ENCODE measurements around the gene UNC13D. TPM values are rescaled to one million over a fixed set of nuclear protein-coding genes. Genes with fewer than 3 reads are reported as not detected.

The UNC13D gene
- total RNA-seq, 2 donors from 2014 or later = 25.9 to 35.0 TPM

GRCh38 chr17:75808905-75809621 lies 35.1 kb downstream of the UNC13D start:
- no peak for DNase-seq
- intact Hi-C loops (cut with DNase I) = no loop called here
- Histone ChIP-seq H3K9ac (ENCODE audit: low read depth in 2 of 2, low read length in 2 of 2) (no peak overlapping the region), H3K4me3 (no peak overlapping the region), H3K36me3 (peaks cover 14% of the 10 kb centered on the region), H3K27me3 (no peaks in the 10 kb centered on the region), H3K27ac (no peak overlapping the region), H3K4me1 (no peaks in the 10 kb centered on the region), H3K9me3 (no peaks in the 10 kb centered on the region)
- no peak for TF ChIP-seq CTCF (IDR thresholded peaks at IDR 0.05)

GRCh38 chr17:75808549-75808904 lies 35.7 kb downstream of the UNC13D start:
- Histone ChIP-seq H3K36me3 (peaks cover 14% of the 10 kb centered on the region), H3K9me3 (no peaks in the 10 kb centered on the region), H3K4me1 (no peaks in the 10 kb centered on the region), H3K27ac (no peak overlapping the region), H3K9ac (ENCODE audit: low read depth in 2 of 2, low read length in 2 of 2) (no peak overlapping the region), H3K4me3 (no peak overlapping the region), H3K27me3 (no peaks in the 10 kb centered on the region)
- intact Hi-C loops (cut with DNase I) = no loop called here
- TF ChIP-seq CTCF (IDR thresholded peaks at IDR 0.05) = no peak
- DNase-seq = no peak

GRCh38 chr17:75807861-75808260 lies 36.3 kb downstream of the UNC13D start:
- DNase-seq = no peak
- Histone ChIP-seq H3K27me3 (no peaks in the 10 kb centered on the region), H3K4me3 (no peak overlapping the region), H3K9me3 (no peaks in the 10 kb centered on the region), H3K9ac (ENCODE audit: low read depth in 2 of 2, low read length in 2 of 2) (no peak overlapping the region), H3K27ac (no peak overlapping the region), H3K4me1 (no peaks in the 10 kb centered on the region), H3K36me3 (peaks cover 9% of the 10 kb centered on the region)
- TF ChIP-seq CTCF (IDR thresholded peaks at IDR 0.05) = no peak
- intact Hi-C loops (cut with DNase I) = no loop called here

GRCh38 chr17:75806822-75807500 lies 37.2 kb downstream of the UNC13D start:
- Histone ChIP-seq H3K36me3 (peaks cover under 1% of the 10 kb centered on the region), H3K4me1 (no peaks in the 10 kb centered on the region), H3K4me3 (no peak overlapping the region), H3K9me3 (no peaks in the 10 kb centered on the region), H3K27me3 (no peaks in the 10 kb centered on the region), H3K27ac (no peak overlapping the region), H3K9ac (ENCODE audit: low read depth in 2 of 2, low read length in 2 of 2) (no peak overlapping the region)
- no peak for TF ChIP-seq CTCF (IDR thresholded peaks at IDR 0.05)
- intact Hi-C loops (cut with DNase I) = no loop called here
- no peak for DNase-seq

GRCh38 chr17:75803883-75804282 lies 40.3 kb downstream of the UNC13D start:
- Histone ChIP-seq H3K27ac (no peak overlapping the region), H3K9ac (ENCODE audit: low read depth in 2 of 2, low read length in 2 of 2) (no peak overlapping the region), H3K4me1 (no peaks in the 10 kb centered on the region), H3K4me3 (no peak overlapping the region), H3K27me3 (no peaks in the 10 kb centered on the region), H3K36me3 (no peaks in the 10 kb centered on the region), H3K9me3 (no peaks in the 10 kb centered on the region)
- no peak for TF ChIP-seq CTCF (IDR thresholded peaks at IDR 0.05)
- intact Hi-C loops (cut with DNase I) = no loop called here
- DNase-seq = no peak

All from colonic mucosa (tissue), 4 donors.